DMS79 treated with DMSO at 0.1 percent for 48 hours (cell line): Measurements from ENCODE around the gene INHBE.
"Not testable (repeated sequence)": the region's sequence is repeated elsewhere in the genome, so short reads cannot be mapped to it uniquely, and the experiment has no call there.

ENCODE experiments used
- DNase-seq: peaks from one replicate; lab custom pipeline; 2025; lab: John Stamatoyannopoulos, UW

INHBE gene

DNA sequence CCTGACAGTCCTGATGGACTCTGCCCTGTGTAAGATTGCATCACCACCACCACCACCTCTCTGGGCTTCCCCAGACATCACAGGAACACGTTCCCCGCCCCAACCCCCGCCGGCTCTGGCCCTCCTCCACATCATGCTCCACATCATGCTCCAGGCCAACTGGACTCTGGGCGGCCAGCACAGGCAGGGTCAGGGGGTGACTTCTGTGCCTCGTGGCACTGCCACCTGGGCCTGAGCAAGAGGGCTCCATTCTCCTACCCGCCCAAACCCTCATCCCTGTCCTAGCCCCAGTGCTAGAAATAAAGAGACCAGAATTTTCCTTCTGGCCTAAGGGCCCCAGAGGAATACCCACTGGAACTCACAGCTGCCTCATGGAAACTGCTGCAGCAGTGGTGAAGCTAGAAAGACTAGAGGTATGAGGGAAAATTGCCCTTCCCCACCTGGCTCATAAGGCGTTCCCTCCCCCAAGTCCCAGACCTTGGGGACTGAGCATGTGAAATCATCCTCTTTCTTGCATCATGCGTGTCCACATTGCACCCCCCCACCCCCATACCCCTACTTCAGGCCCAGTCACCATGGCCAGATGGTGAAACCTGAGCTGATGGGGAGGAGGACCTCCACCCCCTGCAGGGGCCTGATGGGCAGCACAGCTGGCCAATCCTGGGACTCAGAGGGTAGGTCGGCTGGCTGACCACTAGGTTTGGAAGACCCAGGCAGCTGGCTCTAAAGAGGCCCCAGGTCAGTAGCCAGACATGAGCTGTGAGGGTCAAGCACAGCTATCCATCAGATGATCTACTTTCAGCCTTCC, at the start of gene INHBE:
TSS of gene INHBE (plus strand) at position 742 of the 808 bp plus-strand sequence. CDS start 230 bp downstream, outside the sequence.
- peak; percentile 62 for DNase-seq

- DNase-seq = no peak
Measured at GRCh38 chr12:57410534-57410933, 44.6 kb upstream of the INHBE start.

GRCh38 chr12:57414160-57414559, 40.9 kb upstream of the INHBE start:
- DNase-seq = not testable (repeated sequence)

GRCh38 chr12:57415088-57415487, 40.0 kb upstream of the INHBE start:
- no peak for DNase-seq

- no peak for DNase-seq
Measured at GRCh38 chr12:57416039-57416996, 38.8 kb upstream of the INHBE start.

- DNase-seq = no peak
Measured at GRCh38 chr12:57418255-57418654, 36.9 kb upstream of the INHBE start.

- DNase-seq = no peak
Measured at GRCh38 chr12:57419495-57419894, 35.6 kb upstream of the INHBE start.

GRCh38 chr12:57420482-57420881, 34.6 kb upstream of the INHBE start:
- DNase-seq = no peak

DNA sequence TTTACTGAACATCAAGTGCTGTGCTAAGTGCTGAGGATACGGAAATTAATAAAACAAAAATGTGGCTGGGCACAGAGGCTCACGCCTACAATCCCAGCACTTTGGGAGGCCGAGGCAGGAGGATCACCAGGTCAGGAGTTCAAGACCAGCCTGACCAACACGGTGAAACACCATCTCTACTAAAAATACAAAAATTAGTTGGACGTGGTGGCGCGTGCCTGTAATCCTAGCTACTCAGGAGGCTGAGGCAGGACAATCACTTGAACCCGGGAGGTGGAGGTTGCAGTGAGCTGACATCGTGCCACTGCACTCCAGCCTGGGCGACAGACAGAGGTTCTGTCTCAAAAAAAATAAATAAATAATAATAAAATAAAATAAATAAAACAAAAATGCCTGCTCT, 28.2 kb upstream of the INHBE start:
- not testable (repeated sequence) for DNase-seq

DNA sequence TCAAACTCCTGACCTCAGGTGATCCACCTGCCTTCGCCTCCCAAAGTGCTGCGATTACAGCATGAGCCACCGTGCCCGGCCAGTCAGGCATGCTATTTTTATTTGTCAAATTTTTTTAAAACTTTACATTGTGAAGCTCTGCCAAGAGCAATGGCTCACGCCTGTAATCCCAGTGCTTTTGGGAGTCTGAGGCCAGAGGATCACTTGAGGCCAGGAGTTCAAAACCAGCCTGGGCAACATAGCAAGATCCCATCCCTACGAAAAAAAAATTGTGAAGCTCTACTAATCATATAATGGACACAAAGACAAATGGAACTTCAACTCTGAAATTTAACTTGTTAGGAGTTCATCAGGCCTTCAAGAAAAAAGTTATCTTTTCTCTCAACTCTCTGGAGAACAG, 26.1 kb upstream of the INHBE start:
- DNase-seq = no peak

- DNase-seq = no peak
Measured at GRCh38 chr12:57429473-57430111, 25.5 kb upstream of the INHBE start.

DNA sequence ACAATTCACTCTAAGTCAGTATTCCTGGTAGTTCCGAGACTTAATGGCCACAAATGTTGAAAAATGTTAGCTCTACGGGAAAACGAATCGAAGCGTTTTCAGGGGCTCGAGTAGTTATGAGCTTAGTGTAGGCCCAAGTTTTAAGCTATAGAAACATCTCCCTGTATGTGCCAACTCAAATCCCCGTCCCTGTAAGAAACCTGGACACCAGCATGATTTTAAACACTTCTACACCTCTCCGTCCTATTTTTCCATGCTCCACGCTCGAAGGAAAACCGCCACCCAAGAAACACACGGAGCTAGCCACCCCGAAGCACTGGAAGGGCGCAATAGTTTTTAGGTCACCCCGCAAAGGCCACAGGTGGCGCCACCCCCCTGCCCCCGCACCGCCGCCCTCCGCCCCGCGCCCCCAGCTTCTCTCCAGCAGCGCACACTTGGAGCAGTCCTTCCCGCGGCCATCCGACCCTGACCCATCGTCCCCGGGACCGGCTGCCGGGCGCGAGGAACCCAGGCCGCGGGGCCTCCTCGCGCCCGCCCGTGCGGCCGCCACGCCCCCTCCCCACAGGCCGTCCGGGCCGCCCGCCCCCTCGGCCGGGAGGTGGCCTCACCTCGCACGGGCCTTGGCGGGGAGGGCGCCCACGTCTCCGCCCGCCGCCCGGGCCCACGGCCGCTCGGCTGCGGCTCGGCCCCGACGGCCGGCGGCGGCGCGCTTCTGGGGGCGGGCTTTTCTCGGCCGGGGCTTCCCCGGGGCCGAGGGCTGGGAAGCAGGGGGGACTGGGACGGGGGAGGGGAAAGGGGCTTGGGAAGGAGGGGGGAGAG, 24.8 kb upstream of the INHBE start:
- no peak for DNase-seq

DNA sequence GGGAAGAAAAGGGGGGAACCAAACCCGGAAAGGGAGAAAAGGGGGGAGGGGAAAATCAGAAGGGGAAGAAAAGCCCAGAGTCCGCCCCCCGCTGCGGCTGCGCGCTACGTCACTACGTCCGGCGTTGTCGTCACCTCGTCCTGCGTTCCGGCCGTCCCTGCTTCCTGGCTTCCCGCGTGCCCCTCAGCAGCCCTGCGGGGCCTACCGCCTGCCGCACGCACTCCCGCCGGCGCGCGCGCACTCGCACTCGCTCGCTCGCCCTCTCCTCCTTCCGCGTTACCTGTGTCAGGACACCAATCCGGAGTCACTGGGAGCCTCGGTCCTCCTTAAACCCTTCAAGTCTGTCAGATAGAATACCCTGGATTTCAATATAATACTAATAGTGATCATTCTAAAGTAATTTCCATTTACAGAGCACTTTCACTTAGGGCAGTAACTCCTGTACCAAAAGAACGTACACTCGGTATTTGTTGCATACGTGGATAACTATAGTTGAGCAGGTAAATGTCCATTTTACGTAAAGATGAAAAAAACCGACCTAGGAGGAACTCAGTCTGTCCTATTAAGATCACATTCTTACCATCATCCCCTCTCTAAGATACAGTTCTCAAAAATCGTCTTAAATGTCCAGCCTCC, 24.1 kb upstream of the INHBE start, which contains the start of gene R3HDM2:
TSS of gene R3HDM2 (minus strand) at position 113 of the 636 bp plus-strand sequence. CDS start 120,615 bp downstream, outside the sequence.
- peak; percentile 85 for DNase-seq

DNA sequence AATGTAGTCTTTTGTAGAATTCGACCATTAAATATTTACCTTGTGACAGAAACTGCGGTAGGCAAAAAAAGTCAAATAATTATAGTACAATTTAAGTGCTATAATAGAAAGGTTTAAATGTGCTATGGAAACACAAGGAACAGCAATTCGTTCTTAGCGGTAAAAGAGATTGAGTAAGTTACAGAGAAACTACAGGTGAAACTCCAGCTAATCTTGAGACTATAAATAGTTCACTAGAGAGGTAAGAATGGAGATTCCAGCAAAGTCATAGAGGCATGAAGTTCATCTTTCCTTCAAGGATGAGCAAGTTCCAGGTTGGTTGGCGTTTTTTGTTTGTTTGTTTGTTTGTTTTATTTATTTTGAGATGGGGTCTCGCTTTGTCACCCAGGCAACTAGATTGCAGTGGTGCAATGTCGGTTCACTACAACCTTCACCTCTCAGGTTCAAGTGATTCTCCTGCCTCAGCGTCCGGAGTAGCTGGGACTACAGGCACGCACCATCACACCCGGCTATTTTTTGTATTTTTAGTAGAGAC, 23.4 kb upstream of the INHBE start:
- no peak for DNase-seq

DNA sequence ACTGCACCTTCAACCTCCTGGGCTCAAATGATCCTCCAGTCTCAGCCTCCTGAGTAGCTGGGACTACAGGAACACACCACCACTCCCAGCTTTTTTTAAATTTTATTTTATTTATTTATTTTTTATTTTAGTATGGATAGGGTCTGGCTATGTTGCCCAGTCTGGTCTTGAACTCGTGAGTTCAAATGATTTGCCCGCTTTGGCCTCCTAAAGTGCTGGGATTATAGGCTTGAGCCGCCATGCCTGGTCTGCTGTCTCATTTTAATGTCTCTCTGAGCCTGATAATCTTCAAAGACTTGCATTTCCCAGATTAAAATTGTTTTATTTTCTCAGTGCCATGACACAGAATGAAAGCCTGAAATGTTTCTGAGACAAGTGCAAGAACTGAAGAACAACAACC, 21.7 kb upstream of the INHBE start:
- DNase-seq = no peak

DNA sequence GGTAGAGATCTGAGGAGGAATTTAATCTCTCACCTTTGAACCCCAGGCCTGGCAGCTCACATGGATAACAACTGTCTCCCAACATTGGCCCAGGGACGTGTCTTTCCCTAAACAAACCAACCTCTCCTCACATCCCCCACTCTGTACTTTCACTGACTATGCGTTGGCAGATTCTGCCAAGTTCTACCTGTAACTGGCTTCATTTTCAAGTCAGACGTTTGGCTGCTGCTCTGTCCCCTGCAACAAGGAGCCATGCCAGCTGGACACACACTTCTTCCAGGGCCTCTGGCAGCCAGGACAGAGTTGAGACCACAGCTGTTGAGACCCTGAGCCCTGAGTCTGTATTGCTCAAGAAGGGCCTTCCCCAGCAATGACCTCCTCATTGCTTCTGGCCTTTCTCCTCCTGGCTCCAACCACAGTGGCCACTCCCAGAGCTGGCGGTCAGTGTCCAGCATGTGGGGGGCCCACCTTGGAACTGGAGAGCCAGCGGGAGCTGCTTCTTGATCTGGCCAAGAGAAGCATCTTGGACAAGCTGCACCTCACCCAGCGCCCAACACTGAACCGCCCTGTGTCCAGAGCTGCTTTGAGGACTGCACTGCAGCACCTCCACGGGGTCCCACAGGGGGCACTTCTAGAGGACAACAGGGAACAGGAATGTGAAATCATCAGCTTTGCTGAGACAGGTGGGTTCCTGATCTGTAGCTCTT, 20.4 kb upstream of the INHBE start, which contains the start of gene INHBC:
TSS of gene INHBC (plus strand) at position 268 of the 707 bp plus-strand sequence. CDS start at position 371, 103 bp downstream.
- DNase-seq = no peak

DNA sequence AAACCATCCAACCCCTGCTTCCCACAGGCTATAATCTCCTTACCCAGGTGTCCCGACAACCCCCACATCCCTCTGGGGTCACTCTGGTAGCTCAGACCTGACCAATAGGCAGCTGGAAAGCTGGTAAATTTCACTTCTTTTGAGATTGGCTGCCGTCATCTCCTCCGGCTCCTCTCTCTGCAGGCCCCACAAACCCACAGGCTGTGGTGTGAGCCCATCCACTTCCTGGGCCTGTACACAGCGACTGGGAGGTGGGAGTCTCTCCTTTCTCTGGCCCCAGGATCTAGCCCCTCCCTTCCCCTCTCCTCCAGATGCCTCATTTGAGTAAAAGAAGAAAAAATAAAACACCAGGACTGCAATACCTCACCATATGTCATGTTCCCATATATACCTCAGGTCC, 19.8 kb upstream of the INHBE start:
- DNase-seq = no peak

- no peak for DNase-seq
Measured at GRCh38 chr12:57438400-57438799, 16.7 kb upstream of the INHBE start.

GRCh38 chr12:57439762-57440266, 15.3 kb upstream of the INHBE start:
- DNase-seq = no peak
